A673 (cell line): ENCODE results near the gene FSD1. TPM values are rescaled to one million over a fixed set of nuclear protein-coding genes. Genes with fewer than 3 reads are reported as not detected.

Experiments
- BruUV-seq: library from RNA; stranded (reverse); fragments of 400-500 nt; replicated peaks from 2 replicates; lab custom pipeline; 2021; lab: Mats Ljungman, UMichigan
- CTCF ChIA-PET: fragments of 300-600 bp; sonication (Branson Sonifier 250); formaldehyde crosslinking; loops from one replicate; lab custom pipeline; 2022; ENCODE audit warnings: antibody characterized with exemption; lab: Charles Lee
- POLR2A ChIA-PET: fragments of 300-600 bp; sonication (Branson Sonifier 250); formaldehyde crosslinking; loops from one replicate; lab custom pipeline; 2022; ENCODE audit warnings: antibody characterized with exemption; ENCODE audit not compliant: low non-redundant PET; lab: Charles Lee
- DNase-seq: peaks from one replicate; pipeline ENCODE4 v3.0.0-alpha.2; 2015; ENCODE audit warnings: low spot score
- H3K27ac ChIP-seq: fragments of 200-600 bp; sonication (generic); 2 replicates; pipeline ENCODE4 v1.5.1; 2016; ENCODE audit warnings: mixed run types, low read depth, mild to moderate bottlenecking, mixed read lengths, antibody characterized with exemption, low read length; ENCODE audit not compliant: poor library complexity, severe bottlenecking
- H3K27me3 ChIP-seq: fragments of 200-600 bp; sonication (generic); replicated peaks from 2 replicates; pipeline ENCODE4 v1.6.1; 2017; ENCODE audit warnings: mixed run types, low read depth, mild to moderate bottlenecking, mixed read lengths, antibody characterized with exemption, low read length; ENCODE audit not compliant: insufficient read depth, poor library complexity
- H3K36me3 ChIP-seq: fragments of 200-600 bp; sonication (generic); 2 replicates; pipeline ENCODE4 v1.6.1; 2016; ENCODE audit warnings: mixed run types, mild to moderate bottlenecking, mixed read lengths, antibody characterized with exemption, low read length; ENCODE audit not compliant: insufficient read depth, poor library complexity, severe bottlenecking
- H3K4me1 ChIP-seq: fragments of 200-600 bp; sonication (generic); 2 replicates; pipeline ENCODE4 v1.6.1; 2017; ENCODE audit warnings: mixed run types, mild to moderate bottlenecking, mixed read lengths, antibody characterized with exemption, low read length; ENCODE audit not compliant: insufficient read depth, poor library complexity, severe bottlenecking
- H3K4me3 ChIP-seq: fragments of 200-600 bp; sonication (generic); 2 replicates; pipeline ENCODE4 v1.5.1; 2016; ENCODE audit warnings: low read depth, mixed run types, mild to moderate bottlenecking, mixed read lengths, low read length; ENCODE audit not compliant: poor library complexity, severe bottlenecking
- H3K9me3 ChIP-seq: fragments of 200-600 bp; sonication (generic); 2 replicates; pipeline ENCODE4 v1.6.1; 2016; ENCODE audit warnings: mixed run types, low read depth, mild to moderate bottlenecking, mixed read lengths, antibody characterized with exemption, low read length; ENCODE audit not compliant: poor library complexity, severe bottlenecking
- EZH2 ChIP-seq: fragments of 200-600 bp; sonication (generic); IDR thresholded peaks from 2 replicates; pipeline ENCODE4 v1.6.1; 2017; ENCODE audit warnings: borderline replicate concordance, low read depth, mild to moderate bottlenecking, mixed read lengths, antibody characterized with exemption, low read length; ENCODE audit not compliant: poor library complexity, severe bottlenecking
- intact Hi-C: fragments of 100-400 bp; cut with micrococcal nuclease; formaldehyde crosslinking; loops from one replicate; pipeline ENCODE4 v1.10.0; 2022; ENCODE audit not compliant: unreplicated experiment
- total RNA-seq: library from RNA; stranded (reverse); gene quantifications from 2 replicates; pipeline ENCODE4 v1.2.3, GENCODE V29; 2021
- TF ChIP-seq, protein P1 (sequence below): fragments of 300-800, 200-600 bp; sonication (generic); conservative IDR thresholded peaks from 2 replicates; pipeline ENCODE4 v1.5.1; 2017; ENCODE audit warnings: low read depth, mild to moderate bottlenecking, antibody characterized with exemption, low read length, moderate library complexity, mixed read lengths

FSD1 gene
- total RNA-seq, 1 experiment from 2014 or later = 10.4 TPM

DNA sequence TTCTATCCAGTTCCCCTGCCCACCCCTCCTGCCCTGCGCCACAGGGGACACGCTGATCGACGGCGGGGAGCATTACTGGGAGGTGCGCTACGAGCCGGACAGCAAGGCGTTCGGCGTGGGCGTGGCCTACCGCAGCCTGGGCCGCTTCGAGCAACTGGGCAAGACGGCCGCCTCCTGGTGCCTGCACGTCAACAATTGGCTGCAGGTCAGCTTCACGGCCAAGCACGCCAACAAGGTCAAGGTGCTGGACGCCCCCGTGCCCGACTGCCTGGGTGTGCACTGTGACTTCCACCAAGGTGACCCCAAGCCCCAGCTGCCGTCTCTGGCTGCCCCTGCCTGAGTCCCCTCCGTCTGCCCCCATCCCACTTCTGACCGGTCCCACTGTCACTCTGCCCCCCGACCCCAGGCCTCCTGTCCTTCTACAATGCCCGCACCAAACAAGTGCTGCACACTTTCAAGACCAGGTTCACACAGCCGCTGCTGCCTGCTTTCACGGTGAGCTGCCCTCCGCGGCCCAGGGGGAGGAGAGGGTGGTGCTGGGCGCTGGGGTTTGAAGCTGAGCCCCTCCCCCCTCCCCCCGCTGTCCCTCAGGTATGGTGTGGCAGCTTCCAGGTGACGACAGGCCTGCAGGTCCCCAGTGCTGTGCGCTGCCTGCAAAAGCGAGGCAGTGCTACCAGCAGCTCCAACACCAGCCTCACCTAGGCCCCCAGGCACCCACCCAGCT is 18.7 kb downstream of the FSD1 start:
- DNase-seq = no peak
- Histone ChIP-seq H3K4me1 (peaks cover 11% of the 10 kb centered on the region), H3K36me3 (no peaks in the 10 kb centered on the region), H3K4me3 (no peak overlapping the region), H3K27me3 (no peaks in the 10 kb centered on the region), H3K27ac (no peak overlapping the region), H3K9me3 (no peaks in the 10 kb centered on the region)
- TF ChIP-seq EZH2 = no peak
- TF ChIP-seq, protein P1, sequence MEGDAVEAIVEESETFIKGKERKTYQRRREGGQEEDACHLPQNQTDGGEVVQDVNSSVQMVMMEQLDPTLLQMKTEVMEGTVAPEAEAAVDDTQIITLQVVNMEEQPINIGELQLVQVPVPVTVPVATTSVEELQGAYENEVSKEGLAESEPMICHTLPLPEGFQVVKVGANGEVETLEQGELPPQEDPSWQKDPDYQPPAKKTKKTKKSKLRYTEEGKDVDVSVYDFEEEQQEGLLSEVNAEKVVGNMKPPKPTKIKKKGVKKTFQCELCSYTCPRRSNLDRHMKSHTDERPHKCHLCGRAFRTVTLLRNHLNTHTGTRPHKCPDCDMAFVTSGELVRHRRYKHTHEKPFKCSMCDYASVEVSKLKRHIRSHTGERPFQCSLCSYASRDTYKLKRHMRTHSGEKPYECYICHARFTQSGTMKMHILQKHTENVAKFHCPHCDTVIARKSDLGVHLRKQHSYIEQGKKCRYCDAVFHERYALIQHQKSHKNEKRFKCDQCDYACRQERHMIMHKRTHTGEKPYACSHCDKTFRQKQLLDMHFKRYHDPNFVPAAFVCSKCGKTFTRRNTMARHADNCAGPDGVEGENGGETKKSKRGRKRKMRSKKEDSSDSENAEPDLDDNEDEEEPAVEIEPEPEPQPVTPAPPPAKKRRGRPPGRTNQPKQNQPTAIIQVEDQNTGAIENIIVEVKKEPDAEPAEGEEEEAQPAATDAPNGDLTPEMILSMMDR = no peak
- ChIA-PET CTCF (interaction anchor here (1.0 kb wide), 1 partner anchor 56 kb away, joined by 4 read pairs; no protein-coding TSS in a partner anchor), POLR2A (interaction anchor here (0.5 kb wide), 1 partner anchor 49 kb away, joined by 7 read pairs; no protein-coding TSS in a partner anchor)
- intact Hi-C loops = no loop called here
- no TSS peak for BruUV-seq

DNA sequence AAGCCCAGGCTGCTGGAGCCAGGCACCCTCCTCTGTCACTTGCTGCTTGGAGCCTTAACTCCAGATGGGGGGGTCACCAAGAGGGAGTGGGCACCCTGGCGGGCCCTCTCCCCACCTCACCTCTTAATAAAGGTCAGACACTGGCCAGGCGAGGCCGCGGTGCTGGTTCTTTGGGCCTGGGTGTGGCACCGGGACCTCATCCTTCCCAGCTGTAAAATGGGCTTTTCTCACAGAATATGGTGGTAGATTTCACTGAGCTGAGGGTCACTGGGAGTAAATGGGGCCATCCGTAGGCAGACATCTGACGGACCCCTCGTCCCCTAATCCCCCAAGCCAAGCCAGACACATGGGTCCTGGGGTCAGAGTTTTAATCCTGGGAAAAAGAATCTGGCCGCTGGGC is 19.3 kb downstream of the FSD1 start:
- H3K9me3 ChIP-seq = no peaks in the 10 kb centered on the region
- H3K4me1 ChIP-seq = peaks cover 11% of the 10 kb centered on the region
- H3K36me3 ChIP-seq = no peaks in the 10 kb centered on the region
- no TSS peak for BruUV-seq
- no peak overlapping the region for H3K27ac ChIP-seq
- no peak overlapping the region for H3K4me3 ChIP-seq
- POLR2A ChIA-PET = no interaction called here
- CTCF ChIA-PET = no interaction called here
- TF ChIP-seq EZH2 = no peak
- TF ChIP-seq, protein P1 = no peak
- intact Hi-C loops = no loop called here
- DNase-seq = no peak
- no peaks in the 10 kb centered on the region for H3K27me3 ChIP-seq

DNA sequence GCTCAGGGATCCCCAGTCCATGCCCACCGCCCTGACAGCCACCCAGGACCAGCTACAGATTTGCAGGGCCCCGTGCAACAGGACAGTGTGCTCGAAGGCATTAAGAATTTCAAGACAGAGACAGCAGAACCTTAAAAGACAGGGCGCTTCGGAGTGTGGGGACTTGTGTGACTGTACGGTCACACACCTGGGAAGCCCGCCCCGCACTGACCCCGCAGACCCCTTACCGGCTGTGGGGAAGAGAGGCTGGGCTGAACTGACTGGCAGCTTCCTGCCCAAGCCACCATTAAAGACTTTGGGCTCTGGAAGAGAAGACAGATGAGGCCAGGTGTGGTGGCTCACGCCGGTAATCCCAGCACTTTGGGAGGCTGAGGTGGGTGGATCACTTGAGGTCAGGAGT is 19.8 kb downstream of the FSD1 start:
- H3K27me3 ChIP-seq = no peaks in the 10 kb centered on the region
- no peak for DNase-seq
- no TSS peak for BruUV-seq
- H3K4me3 ChIP-seq = no peak overlapping the region
- H3K27ac ChIP-seq = no peak overlapping the region
- intact Hi-C loops = no loop called here
- no peak for TF ChIP-seq EZH2
- TF ChIP-seq, protein P1 = no peak
- POLR2A ChIA-PET = no interaction called here
- no peaks in the 10 kb centered on the region for H3K9me3 ChIP-seq
- CTCF ChIA-PET = no interaction called here
- H3K4me1 ChIP-seq = peaks cover 11% of the 10 kb centered on the region
- no peaks in the 10 kb centered on the region for H3K36me3 ChIP-seq
